Stimulated activated naive CD4-positive, alpha-beta T cell (primary cell): ENCODE measurements around the gene LARP1.
"Not testable (repeated sequence)": the region's sequence is repeated elsewhere in the genome, so short reads cannot be mapped to it uniquely, and the experiment has no call there.

ENCODE experiments used
- DNase-seq, 6 experiments: peaks; one replicate each; lab custom pipeline; 2025; lab: John Stamatoyannopoulos, UW

Gene LARP1

DNA sequence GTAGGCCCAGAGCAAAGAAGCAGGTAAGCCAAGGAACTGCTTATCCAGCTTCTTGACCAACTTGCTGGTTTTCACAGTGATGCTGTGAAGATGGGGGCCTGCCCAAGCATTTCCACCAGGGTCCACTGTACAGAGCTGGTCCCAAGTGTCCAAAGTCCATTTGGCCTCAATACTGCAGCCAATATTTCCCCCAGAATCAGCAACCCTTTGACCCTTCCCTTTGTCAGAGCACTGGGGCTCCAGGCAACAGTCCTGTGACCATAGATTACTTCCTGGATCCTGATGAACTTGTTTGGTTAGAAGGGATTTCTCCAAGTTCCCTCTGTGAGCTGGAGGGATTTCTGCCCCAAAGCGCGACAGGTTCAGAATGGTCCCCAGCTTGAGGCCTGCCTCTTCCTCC lies 68.9 kb downstream of the LARP1 start:
- no peak for DNase-seq

DNA sequence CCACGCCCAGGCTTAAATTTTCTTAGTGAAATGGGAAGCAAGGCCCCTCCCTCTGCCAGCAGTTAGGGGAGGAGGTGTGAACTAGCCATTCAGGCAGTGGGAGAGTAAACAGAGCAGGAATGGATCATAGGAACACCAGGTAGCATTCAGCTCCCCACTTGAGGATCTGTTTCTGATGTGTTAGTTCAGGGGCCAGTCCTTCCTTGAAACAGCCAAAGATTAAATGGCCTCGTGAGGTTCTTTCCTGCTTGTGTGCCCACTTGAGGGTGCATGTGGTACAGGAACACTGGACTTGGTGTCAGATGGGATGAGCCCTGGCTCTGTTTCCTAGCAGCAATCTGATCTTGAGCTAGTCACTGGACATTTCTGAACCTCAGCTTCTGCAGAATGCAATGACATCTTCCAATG lies 74.0 kb downstream of the LARP1 start:
- no peak for DNase-seq

- DNase-seq, result peak in 3 of 6 experiments; percentile 27 to 37 (median 33)
Observed at GRCh38 chr5:154829589-154830218, 74.5 kb downstream of the LARP1 start.

DNA sequence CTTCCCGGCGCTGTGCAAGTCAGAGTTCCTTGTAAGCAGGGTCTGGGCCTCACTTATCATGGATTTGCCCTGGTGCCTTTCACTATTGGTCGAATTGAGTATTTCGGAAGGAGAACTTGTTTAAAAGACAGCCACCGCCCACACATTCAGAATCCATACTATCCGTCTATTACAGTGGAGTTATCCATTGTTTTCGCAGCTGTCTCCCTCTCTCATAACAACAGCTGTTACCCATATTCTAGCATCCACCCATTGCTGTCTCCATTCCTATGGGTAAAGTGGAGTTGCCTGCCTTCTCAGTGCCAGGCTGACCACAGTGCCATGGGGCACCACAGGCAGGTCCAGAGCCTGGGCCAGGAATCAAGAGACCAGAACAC lies 75.0 kb downstream of the LARP1 start:
- DNase-seq, result no peak

DNA sequence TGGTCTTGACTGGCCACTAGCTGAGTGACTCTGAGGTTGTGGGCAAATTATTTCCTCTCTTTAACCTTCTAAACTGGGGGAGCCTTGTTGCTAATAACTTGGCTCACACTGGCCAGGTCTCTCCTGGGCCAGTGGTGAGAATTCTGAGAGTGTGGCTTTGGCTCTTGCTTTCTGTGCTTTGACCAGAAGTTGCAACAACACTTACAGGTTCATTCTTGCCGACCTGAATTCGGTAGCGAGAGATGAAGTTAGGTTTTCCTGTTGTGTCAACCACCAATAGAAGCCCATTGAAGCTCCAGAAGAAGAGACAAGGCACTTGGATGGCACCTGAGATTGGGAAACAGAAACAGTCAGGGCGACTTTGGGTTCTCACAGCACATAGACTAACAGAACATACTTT lies 75.4 kb downstream of the LARP1 start:
- no peak for DNase-seq

- DNase-seq, result no peak
Observed at GRCh38 chr5:154831451-154831850, 76.3 kb downstream of the LARP1 start.

GRCh38 chr5:154832804-154833203 lies 77.6 kb downstream of the LARP1 start:
- DNase-seq, result not testable (repeated sequence)

- no peak for DNase-seq
Observed at GRCh38 chr5:154834053-154834452, 78.9 kb downstream of the LARP1 start.

DNA sequence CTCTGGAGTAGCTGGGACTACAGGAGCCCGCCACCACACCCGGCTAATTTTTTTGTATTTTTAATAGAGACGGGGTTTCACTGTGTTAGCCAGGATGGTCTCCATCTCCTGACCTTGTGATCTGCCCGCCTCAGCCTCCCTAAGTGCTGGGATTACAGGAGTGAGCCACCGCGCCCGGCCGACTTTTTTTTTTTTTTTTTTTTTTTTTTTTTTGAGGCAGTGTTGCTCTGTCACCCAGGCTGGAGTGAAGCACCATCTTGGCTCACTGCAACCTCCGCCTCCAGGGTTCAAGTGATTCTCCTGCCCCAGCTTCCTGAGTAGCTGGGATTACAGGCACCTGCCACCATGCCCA lies 80.5 kb downstream of the LARP1 start:
- DNase-seq, result not testable (repeated sequence)

DNA sequence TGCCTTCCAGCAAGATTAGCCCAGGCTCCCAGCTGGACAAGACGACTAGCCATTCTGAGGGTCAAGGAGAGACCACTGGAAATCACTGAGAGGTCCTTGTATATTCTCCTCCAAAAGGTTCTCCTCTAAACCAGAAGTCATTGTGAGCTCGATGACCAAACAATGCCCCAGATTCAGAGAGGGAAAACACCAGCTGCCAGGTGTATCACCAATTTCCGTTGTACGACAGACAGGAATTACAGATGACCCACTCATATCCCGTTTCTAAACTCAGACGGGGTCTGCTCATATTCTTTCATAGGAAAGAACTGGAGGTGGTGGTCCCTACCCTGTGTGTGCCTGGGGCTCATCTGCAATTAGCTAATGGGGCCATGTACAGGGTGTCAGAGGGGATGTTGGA lies 81.0 kb downstream of the LARP1 start:
- no peak for DNase-seq

DNA sequence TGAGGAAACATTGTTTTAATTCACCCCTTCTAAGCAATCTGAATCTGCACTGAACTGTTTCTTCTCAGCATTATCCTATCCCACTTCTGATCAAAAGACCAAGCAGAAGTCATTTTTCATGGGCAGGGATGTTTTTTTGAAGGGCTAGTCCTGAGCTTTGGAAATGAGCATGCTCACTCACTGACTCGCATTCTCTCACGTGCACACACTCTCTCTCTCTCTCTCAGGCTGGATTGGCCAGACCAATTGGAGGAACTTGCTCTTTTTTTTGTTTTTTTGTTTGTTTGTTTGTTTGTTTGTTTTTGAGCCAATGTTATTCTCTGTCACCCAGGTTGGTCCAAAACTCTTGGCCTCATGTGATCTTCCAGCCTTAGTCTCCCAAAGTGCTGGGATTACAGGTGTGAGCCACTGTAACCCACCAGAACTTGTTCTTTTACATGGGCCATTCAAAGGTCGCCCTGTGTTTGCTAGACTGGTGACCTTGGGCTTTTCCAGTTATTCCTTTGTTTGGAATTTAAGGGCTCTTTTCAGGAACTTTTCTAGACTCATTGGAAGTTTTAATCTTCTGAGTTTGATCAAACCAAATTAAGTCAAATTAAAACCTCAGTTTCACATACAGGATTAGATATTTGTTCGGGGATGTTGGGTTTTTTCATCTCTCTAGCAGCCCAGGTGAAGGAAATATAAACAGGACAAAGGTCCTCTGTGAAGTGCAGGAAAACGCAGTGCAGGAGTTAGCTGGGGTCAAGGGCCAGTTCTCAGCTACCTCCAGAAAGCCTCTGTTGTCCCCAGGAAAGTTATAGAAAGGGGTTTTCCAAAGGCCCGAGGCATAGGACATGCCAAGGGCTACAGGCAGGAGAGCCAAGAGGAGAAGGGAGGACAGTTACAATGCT lies 82.1 kb downstream of the LARP1 start:
- DNase-seq, result no peak

GRCh38 chr5:154840435-154841272 lies 85.5 kb downstream of the LARP1 start:
- DNase-seq, result no peak

DNA sequence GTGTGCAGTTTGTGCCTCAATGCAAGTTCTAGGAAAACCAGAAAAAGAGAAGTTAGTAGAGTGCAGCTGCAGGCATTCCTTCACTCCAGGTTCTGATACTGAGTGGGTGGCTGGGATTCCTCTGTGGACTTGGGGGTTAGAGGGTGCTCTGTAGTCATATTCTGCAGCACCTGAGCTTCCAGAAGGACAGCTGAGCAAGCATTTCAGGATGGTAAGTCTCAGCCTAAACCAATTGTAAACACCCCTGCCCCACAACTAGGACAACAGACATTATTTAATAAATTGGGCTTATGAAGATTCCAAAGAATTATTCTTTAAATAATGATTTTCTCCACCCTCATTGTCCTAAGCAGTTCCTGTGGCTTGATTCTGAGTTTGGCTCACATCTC lies 86.1 kb downstream of the LARP1 start:
- DNase-seq, result no peak

DNA sequence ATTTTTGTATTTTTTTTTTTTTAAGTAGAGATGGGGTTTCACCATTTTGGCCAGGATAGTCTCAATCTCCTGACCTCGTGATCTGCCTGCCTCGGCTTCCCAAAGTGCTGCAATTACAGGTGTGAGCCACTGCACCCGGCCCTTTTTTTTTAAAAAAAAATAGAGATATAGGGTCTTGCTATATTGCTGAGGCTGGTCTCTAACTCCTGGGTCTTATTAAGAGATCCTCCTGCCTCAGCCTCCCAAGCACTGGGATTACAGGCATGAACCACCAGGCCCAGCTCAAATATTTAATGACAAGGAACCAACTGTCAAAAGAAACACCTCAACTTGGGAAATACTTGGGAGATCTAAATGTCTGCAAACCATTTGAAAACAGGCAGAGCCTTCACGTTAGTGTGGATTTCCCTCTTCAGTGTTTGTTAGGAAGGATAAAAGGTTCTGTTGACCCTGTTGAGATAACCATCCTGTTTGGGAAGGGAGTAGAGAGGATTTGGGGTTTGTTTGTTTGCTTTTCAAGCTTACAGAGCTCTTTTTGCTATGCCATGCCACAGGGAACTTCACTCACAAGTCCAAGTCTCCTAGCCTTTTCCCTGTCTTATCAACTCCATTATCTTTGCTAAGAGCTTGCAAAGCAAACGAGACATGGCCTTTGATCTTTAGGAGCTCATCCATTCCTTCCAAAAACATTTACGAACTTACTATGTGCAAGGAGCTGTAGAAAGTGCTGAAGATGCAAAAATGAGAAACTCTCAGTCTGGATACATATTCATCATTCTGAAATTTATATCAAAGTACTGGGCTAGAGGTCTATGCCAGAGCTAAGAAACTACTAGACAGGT lies 87.7 kb downstream of the LARP1 start:
- DNase-seq, result no peak

- no peak for DNase-seq
Observed at GRCh38 chr5:154844809-154845208, 89.6 kb downstream of the LARP1 start.

GRCh38 chr5:154849264-154849785 lies 94.1 kb downstream of the LARP1 start:
- DNase-seq, result no peak

- DNase-seq, result no peak
Observed at GRCh38 chr5:154849791-154850201, 94.6 kb downstream of the LARP1 start.

DNA sequence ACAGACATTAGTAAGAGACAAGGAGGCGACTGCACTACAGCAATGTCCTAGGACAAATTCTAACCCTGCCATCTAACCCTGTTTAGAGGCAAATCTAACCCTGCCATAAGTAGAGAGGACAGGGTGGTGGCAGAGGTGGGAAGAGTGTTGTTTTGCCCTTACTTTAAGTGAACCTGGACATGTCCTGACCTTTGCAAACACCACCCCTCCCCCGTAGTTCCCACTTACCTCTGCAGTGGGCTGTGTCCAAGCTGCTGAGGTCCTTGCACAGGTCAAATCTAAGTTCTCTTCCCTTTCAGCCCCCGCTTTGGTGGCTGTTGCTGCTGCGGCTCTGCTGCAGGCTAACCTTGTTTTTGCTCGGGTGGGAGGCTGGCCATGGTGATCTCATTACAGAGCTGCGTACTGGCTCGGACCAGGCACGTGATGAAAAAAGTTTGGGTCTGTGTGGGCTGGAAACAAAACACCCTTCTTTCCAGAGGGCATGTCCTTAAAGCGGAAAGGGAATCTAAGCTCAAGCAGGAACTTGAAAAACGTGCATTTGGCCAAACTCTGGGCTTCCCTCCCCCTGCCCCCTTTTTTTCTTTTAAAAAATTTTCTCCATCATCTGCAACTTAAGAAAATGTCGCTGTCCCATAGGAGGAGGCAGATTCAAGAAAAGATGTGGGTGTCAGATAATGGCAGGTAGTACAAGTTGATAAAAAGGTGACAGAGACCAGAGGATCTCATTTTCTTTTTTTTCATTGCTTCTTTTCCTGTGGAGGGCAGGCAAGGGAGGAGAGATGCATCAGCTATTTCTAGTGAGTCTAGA lies 95.3 kb downstream of the LARP1 start, which contains the start of gene FAXDC2:
Gene FAXDC2, minus strand, starts transcription at position 349 of the 808 bp plus-strand sequence. CDS start 12,425 bp downstream, outside the sequence.
- no peak for DNase-seq

- no peak for DNase-seq
Observed at GRCh38 chr5:154851351-154851750, 96.2 kb downstream of the LARP1 start.

- peak; percentile 86 to 96 (median 92) for DNase-seq
Observed at GRCh38 chr5:154857530-154858296, 102.5 kb downstream of the LARP1 start.
